Kidney (tissue), 14 donors: ENCODE measurements around the gene HEXD. TPM values are rescaled to one million over a fixed set of nuclear protein-coding genes. Genes with fewer than 3 reads are reported as not detected.
A peak's percentile ranks its signal among the peaks of the same experiment; 100 is the strongest.

ENCODE experiments used
- DNase-seq, 5 donors: peaks; one replicate each; pipeline ENCODE4 v3.0.0-alpha.2; 2013 to 2020
- FAIRE-seq: peaks from 2 replicates; lab custom pipeline; 2012; peaks lifted over from hg19 to GRCh38; lab: Jason Lieb, UNC
- H3K27ac ChIP-seq, 2 donors: one replicate each; pipeline ENCODE4 v1.7.0; 2013; ENCODE audit warnings: low read depth in 2 of 2, low read length in 2 of 2, inconsistent platforms in 1 of 2
- H3K27me3 ChIP-seq: one replicate; pipeline ENCODE4 v1.7.1; 2013; ENCODE audit warnings: low read length, inconsistent platforms; ENCODE audit not compliant: control insufficient read depth, insufficient read depth
- H3K36me3 ChIP-seq, 3 donors: one replicate each; pipeline versions ENCODE4 v1.7.0 to v1.7.1; 2013; ENCODE audit warnings: low read length in 3 of 3, control low read depth in 1 of 3, inconsistent platforms in 1 of 3; ENCODE audit not compliant: insufficient read depth in 3 of 3, control insufficient read depth in 2 of 3
- H3K4me1 ChIP-seq, 3 donors: one replicate each; pipeline versions ENCODE4 v1.7.0 to v1.7.1; 2013; ENCODE audit warnings: low read length in 3 of 3, inconsistent platforms in 1 of 3, low read depth in 1 of 3; ENCODE audit not compliant: control insufficient read depth in 2 of 3, insufficient read depth in 2 of 3
- H3K4me3 ChIP-seq, 3 donors: one replicate each; pipeline versions ENCODE4 v1.7.0 to v1.8.1; 2013; ENCODE audit warnings: low read length in 3 of 3, control low read depth in 1 of 3, inconsistent platforms in 1 of 3
- H3K9ac ChIP-seq, 3 donors: one replicate each; pipeline versions ENCODE4 v1.7.0 to v1.7.1; 2013; ENCODE audit warnings: low read length in 3 of 3, control low read depth in 1 of 3, inconsistent platforms in 1 of 3
- H3K9me3 ChIP-seq, 3 donors: one replicate each; pipeline versions ENCODE4 v1.7.0 to v1.7.1; 2013; ENCODE audit warnings: low read length in 3 of 3, control low read depth in 1 of 3, inconsistent platforms in 1 of 3; ENCODE audit not compliant: control insufficient read depth in 2 of 3, insufficient read depth in 1 of 3
- intact Hi-C: fragments of 100-400 bp; cut with DNase I; formaldehyde crosslinking; loops from one replicate; pipeline ENCODE4 v1.11.1; 2022
- polyA plus RNA-seq: library from polyadenylated mRNA; stranded (reverse); fragments of 350-450 nt; fragmentation: Illumina TruSeq; extraction: RNeasy Lipid Tissue Mini Kit (QIAGEN cat#74804); gene quantifications from one replicate; pipeline ENCODE4 v1.2.3, GENCODE V29; 2014; ENCODE audit warnings: low read depth, low replicate concordance; ENCODE audit not compliant: insufficient read depth
- total RNA-seq: library from RNA; stranded (reverse); fragmentation: NEBNext Ultra II Directional; extraction: Animal tissue kit (Norgen Biotek cat#: 25700); gene quantifications from one replicate; pipeline ENCODE4 v1.2.1, GENCODE V29; 2021
- TF ChIP-seq, protein P1 (sequence below): IDR thresholded peaks from 3 replicates; pipeline ENCODE4 v1.5.1; 2012; ENCODE audit warnings: mild to moderate bottlenecking, moderate library complexity, borderline replicate concordance; ENCODE audit not compliant: insufficient read depth; ENCODE audit errors: extremely low read depth
- donor health status: control.
- donor health status: control.
- donor health status: control.
- donor health status: control.
- donor health status: control.
- donor health status: DM: yes; HTN: yes; CAD: no.
- donor health status: Normal renal cell carcinoma (clear cell type).

Gene HEXD
- total and polyA plus RNA-seq, 2 donors from 2014 or later = 39.2 to 42.0 TPM

GRCh38 chr17:82461827-82462524 is 43.8 kb downstream of the HEXD start:
- FAIRE-seq (no peak), DNase-seq (peak in 1 of 5 donors; percentile 68)
- no peaks in the 10 kb centered on the region for H3K9me3 ChIP-seq
- no peaks in the 10 kb centered on the region for H3K27me3 ChIP-seq
- no peak overlapping the region for H3K4me3 ChIP-seq
- peaks cover 5 to 29% (median 10%) of the 10 kb centered on the region in 3 donors for H3K36me3 ChIP-seq
- peaks cover 4 to 8% (median 5%) of the 10 kb centered on the region in 3 donors for H3K4me1 ChIP-seq
- TF ChIP-seq, protein P1, sequence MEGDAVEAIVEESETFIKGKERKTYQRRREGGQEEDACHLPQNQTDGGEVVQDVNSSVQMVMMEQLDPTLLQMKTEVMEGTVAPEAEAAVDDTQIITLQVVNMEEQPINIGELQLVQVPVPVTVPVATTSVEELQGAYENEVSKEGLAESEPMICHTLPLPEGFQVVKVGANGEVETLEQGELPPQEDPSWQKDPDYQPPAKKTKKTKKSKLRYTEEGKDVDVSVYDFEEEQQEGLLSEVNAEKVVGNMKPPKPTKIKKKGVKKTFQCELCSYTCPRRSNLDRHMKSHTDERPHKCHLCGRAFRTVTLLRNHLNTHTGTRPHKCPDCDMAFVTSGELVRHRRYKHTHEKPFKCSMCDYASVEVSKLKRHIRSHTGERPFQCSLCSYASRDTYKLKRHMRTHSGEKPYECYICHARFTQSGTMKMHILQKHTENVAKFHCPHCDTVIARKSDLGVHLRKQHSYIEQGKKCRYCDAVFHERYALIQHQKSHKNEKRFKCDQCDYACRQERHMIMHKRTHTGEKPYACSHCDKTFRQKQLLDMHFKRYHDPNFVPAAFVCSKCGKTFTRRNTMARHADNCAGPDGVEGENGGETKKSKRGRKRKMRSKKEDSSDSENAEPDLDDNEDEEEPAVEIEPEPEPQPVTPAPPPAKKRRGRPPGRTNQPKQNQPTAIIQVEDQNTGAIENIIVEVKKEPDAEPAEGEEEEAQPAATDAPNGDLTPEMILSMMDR = no peak
- H3K9ac ChIP-seq = no peak overlapping the region
- no peak overlapping the region for H3K27ac ChIP-seq
- intact Hi-C loops = loop anchor here (10.0 kb wide), 1 partner anchor 113 kb away; no protein-coding TSS in a partner anchor

- Histone ChIP-seq H3K9ac (no peak overlapping the region), H3K36me3 (peaks cover 5 to 29% (median 10%) of the 10 kb centered on the region in 3 donors), H3K9me3 (no peaks in the 10 kb centered on the region), H3K4me1 (no peaks in the 10 kb centered on the region), H3K4me3 (no peak overlapping the region), H3K27me3 (no peaks in the 10 kb centered on the region), H3K27ac (no peak overlapping the region)
- intact Hi-C loops = loop anchor here (10.0 kb wide), 1 partner anchor 111 kb away; no protein-coding TSS in a partner anchor
- peak in 1 of 5 donors; percentile 29 for DNase-seq
- FAIRE-seq = no peak
- TF ChIP-seq, protein P1 = no peak
Observed at GRCh38 chr17:82463391-82463790, 45.2 kb downstream of the HEXD start.

DNA sequence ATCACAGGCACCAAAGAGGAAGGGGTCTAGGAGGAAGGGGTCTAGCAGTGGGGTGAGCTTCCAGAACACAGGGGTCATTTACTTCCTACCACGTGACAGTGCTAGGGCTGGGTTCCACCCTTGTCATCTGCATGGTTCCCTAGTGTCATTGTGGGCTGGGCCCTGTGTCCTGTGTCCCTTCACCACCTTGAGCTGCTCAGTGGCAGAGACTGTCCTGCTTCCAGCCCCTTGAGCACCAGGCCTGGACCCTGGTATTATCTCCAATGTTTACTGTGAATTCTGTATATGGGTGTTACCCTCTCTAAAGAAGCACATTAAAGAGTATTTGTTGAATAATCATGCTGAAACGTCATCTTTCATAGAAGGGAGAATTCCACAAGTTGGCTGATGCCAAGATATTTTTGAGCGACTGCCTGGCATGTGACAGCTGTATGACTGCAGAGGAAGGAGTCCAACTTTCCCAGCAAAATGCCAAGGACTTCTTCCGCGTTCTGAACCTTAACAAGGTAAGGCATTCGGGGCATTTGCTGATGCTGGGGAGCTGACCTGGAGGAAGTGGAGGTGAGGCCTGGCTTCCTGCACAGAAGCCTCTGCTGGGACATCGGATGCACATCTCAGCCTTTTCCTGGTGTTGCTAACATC is 45.9 kb downstream of the HEXD start:
- peaks cover 7 to 35% (median 11%) of the 10 kb centered on the region in 3 donors for H3K36me3 ChIP-seq
- no peak for FAIRE-seq
- H3K27ac ChIP-seq = no peak overlapping the region

More for the DNA sequence above, 45.9 kb downstream of the HEXD start:
- no peak overlapping the region for H3K4me3 ChIP-seq
- TF ChIP-seq, protein P1 = no peak
- no peaks in the 10 kb centered on the region for H3K4me1 ChIP-seq
- peak in 1 of 5 donors; percentile 46 for DNase-seq
- no peak overlapping the region for H3K9ac ChIP-seq
- intact Hi-C loops = loop anchor here (10.0 kb wide), 1 partner anchor 111 kb away; no protein-coding TSS in a partner anchor
- H3K9me3 ChIP-seq = no peaks in the 10 kb centered on the region
- H3K27me3 ChIP-seq = no peaks in the 10 kb centered on the region
